ENCODE measurements around the gene FOXI1.

The FOXI1 gene

DNA sequence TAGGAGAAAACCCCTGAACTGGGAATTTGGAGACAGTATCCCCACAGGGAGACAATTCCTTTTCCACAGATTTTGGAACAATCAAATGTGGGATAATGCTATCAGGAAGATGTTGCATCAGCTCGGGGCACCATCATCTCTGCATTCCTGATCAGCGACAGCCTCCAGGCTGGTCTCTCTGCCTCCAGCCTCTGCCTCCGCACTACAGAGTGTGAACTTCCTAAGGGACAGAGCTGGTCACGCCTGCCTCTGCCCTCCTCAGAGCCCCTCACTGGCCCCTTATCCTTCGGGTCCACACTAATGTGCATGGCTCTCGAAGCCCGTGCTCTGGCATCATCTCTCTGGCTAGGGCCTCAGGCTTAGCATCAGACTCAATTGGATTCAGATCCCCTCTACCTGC, 8.6 kb downstream of the FOXI1 start:
- no peak for DNase-seq (ENCODE audit: low spot score)
- TF ChIP-seq, protein P1, sequence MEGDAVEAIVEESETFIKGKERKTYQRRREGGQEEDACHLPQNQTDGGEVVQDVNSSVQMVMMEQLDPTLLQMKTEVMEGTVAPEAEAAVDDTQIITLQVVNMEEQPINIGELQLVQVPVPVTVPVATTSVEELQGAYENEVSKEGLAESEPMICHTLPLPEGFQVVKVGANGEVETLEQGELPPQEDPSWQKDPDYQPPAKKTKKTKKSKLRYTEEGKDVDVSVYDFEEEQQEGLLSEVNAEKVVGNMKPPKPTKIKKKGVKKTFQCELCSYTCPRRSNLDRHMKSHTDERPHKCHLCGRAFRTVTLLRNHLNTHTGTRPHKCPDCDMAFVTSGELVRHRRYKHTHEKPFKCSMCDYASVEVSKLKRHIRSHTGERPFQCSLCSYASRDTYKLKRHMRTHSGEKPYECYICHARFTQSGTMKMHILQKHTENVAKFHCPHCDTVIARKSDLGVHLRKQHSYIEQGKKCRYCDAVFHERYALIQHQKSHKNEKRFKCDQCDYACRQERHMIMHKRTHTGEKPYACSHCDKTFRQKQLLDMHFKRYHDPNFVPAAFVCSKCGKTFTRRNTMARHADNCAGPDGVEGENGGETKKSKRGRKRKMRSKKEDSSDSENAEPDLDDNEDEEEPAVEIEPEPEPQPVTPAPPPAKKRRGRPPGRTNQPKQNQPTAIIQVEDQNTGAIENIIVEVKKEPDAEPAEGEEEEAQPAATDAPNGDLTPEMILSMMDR (IDR thresholded peaks at IDR 0.05; ENCODE audit: extremely low read depth, missing control alignments) = no peak

DNA sequence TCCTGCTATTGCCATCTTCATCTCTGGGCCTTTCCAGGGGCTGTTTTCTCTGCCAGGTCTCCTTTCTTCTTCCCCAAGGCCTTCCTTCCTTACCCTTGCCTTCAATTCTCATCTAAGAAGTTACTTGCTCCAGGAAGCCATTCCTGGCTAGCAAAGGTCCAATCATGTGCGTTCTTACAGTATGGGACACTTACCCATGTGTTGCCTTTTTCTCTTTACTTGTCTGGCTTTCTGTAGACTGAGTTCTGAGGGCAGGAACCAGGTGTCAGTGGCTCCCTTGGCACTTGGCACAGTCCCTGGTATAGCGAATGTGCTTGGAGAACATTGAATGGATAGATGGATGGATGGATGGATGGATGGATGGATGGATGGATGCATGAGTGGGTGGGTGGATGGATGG, 10.2 kb downstream of the FOXI1 start:
- no peak for DNase-seq (ENCODE audit: low spot score)
- TF ChIP-seq, protein P1 (IDR thresholded peaks at IDR 0.05; ENCODE audit: extremely low read depth, missing control alignments) = no peak

DNA sequence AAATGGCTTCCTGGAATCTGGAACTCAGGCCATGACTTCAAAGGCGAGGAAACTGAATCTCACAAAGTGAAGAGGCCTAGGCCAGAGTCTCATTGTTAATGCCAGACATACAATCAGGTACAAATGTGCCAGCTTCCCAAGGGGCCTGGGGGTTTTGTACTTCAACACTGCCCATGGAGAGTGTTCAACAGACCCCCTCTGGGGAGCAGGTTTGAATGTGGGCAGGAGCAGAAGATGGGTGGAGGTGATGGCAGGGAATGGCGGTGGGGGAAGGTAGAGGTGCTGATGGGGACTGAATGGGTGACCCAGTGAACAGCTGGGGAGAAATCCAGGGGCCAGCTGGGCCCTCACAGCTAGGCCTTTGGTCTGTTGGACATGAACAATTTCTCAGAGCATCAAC, 12.0 kb downstream of the FOXI1 start:
- no peak for DNase-seq (ENCODE audit: low spot score)
- TF ChIP-seq, protein P1 (IDR thresholded peaks at IDR 0.05; ENCODE audit: extremely low read depth, missing control alignments) = no peak

DNA sequence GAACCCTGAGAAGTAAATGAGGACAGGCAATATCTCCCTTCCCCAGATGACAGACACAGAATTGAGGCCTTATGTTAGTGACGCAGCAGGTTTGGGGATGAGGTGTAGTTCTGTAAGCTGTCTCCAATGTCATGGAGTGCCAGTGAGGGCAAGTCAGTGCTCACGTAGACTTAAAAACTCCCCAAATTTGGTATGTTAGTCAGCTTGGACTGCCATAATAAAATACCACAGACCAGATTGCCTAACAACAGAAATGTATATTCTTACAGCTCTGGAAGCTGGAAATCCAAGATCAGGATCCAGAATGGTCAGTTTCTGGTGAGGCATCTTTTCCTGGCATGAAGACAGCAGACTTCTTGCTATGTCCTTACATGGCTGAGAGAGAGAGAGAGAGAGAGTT, 14.9 kb downstream of the FOXI1 start:
- DNase-seq (ENCODE audit: low spot score) = no peak
- TF ChIP-seq, protein P1 (IDR thresholded peaks at IDR 0.05; ENCODE audit: extremely low read depth, missing control alignments) = no peak

DNA sequence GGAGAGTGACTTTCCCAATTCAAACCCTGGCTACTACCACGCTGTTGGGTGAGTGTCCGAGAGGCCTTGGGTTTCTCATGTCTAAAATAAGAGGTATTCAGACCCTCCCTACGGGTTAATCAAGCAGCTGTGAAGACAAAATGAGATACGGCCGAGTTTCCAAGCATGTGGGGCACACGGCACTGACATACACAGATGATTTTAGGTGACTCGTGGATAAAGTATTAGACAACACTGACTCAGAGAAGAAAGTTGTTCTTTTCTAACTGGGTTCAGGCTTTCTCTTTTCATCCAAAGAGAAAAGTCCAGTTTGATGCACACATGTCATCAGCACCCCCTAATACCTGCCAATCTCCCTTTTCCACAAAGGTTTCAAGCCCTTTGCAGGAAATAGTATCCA, 15.6 kb downstream of the FOXI1 start:
- DNase-seq (ENCODE audit: low spot score) = no peak
- TF ChIP-seq, protein P1 (IDR thresholded peaks at IDR 0.05; ENCODE audit: extremely low read depth, missing control alignments) = no peak

DNA sequence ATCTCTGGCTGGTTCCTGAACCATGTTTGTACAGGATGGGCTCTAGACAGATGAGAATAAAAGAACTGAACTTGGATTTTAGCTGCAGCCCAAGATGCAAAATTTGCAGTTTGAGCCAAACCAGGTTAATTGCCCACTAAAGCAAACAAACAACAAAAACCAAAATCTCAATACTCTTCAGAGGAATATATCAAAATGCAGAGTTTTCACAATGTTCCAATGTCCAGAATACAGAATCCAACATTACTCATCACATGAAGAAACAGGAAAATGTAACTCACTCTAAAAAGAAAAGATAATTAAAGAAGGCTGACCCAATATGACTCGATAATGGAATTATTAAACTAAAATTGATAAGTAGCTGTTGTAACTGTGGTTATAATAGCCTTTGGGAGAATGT, 20.4 kb downstream of the FOXI1 start:
- no peak for DNase-seq (ENCODE audit: low spot score)
- TF ChIP-seq, protein P1 (IDR thresholded peaks at IDR 0.05; ENCODE audit: extremely low read depth, missing control alignments) = no peak

DNA sequence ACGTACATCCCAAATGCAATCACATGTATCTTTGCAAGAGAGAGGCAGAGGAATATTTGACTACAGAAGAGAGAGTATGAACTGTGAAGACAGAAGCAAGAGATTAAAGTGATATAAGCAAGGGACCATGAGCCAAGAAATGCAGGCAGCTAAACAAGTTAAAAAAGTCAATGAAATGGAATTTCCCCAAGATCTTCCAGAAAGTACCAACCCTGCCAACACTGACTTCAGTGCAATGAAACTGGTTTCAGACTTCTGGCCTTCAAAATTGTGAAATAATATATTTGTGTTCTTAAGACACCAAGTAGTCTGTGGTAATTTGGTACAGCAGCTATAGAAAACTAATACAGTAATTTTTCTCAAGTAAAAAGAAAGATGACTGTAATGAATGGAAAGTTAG, 20.9 kb downstream of the FOXI1 start:
- TF ChIP-seq, protein P1 (IDR thresholded peaks at IDR 0.05; ENCODE audit: extremely low read depth, missing control alignments) = no peak

More for the DNA sequence above, 20.9 kb downstream of the FOXI1 start:
- no peak for DNase-seq (ENCODE audit: low spot score)
